ENCODE measurements around the gene ALKBH7. TPM values are rescaled to one million over a fixed set of nuclear protein-coding genes. Genes with fewer than 3 reads are reported as not detected.
"Not testable (repeated sequence)": the region's sequence is repeated elsewhere in the genome, so short reads cannot be mapped to it uniquely, and the experiment has no call there.

ALKBH7 gene
- total RNA-seq, 1 donor from 2014 or later = 79.1 TPM

- Mint-ChIP-seq H3K36me3 (ENCODE audit: insufficient read depth) (no peaks in the 10 kb centered on the region), H3K9me3 (ENCODE audit: low read depth) (no peaks in the 10 kb centered on the region), H3K27me3 (peaks cover 7% of the 10 kb centered on the region), H3K4me1 (ENCODE audit: low read depth) (no peaks in the 10 kb centered on the region), H3K4me3 (ENCODE audit: low read depth) (no peak overlapping the region), H3K27ac (no peak overlapping the region)
- no peak for TF ChIP-seq CTCF (IDR thresholded peaks at IDR 0.05; ENCODE audit: unreplicated experiment)
- DNase-seq (ENCODE audit: low spot score, unreplicated experiment) = no peak
These were observed 20.0 kb upstream of the ALKBH7 start for GRCh38 chr19:6352381-6353165.

DNA sequence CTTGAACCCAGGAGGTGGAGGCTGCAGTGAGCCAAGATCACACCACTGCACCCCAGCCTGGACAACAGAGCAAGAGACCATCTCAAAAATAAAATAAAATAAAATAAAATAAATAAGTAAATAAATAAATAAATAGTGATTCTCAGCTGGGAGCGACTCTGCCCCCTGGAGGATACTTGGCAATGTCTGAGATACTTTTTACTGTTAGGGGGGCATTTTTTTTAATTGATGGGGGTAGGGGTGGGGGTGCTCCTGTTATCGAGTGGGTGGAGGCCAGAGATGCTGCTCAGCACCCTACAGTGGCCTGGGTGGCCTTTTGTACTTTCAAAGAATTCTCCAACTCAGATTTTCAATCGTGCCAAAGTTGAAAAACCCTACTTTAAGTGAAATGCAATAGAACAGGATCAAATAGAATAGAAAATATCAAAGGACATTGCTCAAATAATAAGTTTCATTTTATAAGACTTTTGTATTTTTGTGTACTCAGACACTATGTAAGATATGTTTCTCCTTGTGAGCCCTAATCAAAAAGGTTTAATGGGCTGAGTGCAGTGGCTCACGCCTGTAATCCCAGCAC is 18.4 kb upstream of the ALKBH7 start:
- no peaks in the 10 kb centered on the region for H3K36me3 Mint-ChIP-seq (ENCODE audit: insufficient read depth)
- H3K9me3 Mint-ChIP-seq (ENCODE audit: low read depth) = no peaks in the 10 kb centered on the region
- H3K4me3 Mint-ChIP-seq (ENCODE audit: low read depth) = no peak overlapping the region
- no peak overlapping the region for H3K27ac Mint-ChIP-seq
- DNase-seq (ENCODE audit: low spot score, unreplicated experiment) = no peak
- TF ChIP-seq CTCF (IDR thresholded peaks at IDR 0.05; ENCODE audit: unreplicated experiment) = peak; percentile 35
- H3K4me1 Mint-ChIP-seq (ENCODE audit: low read depth) = no peaks in the 10 kb centered on the region
- H3K27me3 Mint-ChIP-seq = no peaks in the 10 kb centered on the region

- DNase-seq (ENCODE audit: low spot score, unreplicated experiment); H3K4me1 Mint-ChIP-seq (ENCODE audit: low read depth); H3K27ac Mint-ChIP-seq; H3K9me3 Mint-ChIP-seq (ENCODE audit: low read depth); H3K4me3 Mint-ChIP-seq (ENCODE audit: low read depth); H3K36me3 Mint-ChIP-seq (ENCODE audit: insufficient read depth); H3K27me3 Mint-ChIP-seq: not testable (repeated sequence)
These were observed 17.1 kb upstream of the ALKBH7 start for GRCh38 chr19:6355321-6356040.

GRCh38 chr19:6357174-6357573 is 15.4 kb upstream of the ALKBH7 start:
- H3K4me1 Mint-ChIP-seq (ENCODE audit: low read depth) = peaks cover under 1% of the 10 kb centered on the region
- no peak overlapping the region for H3K27ac Mint-ChIP-seq

GRCh38 chr19:6358003-6358402 is 14.6 kb upstream of the ALKBH7 start:
- Mint-ChIP-seq H3K27ac (peak overlapping the region; percentile 31), H3K4me1 (ENCODE audit: low read depth) (peaks cover 4% of the 10 kb centered on the region), H3K27me3 (no peaks in the 10 kb centered on the region), H3K4me3 (ENCODE audit: low read depth) (no peak overlapping the region), H3K36me3 (ENCODE audit: insufficient read depth) (no peaks in the 10 kb centered on the region), H3K9me3 (ENCODE audit: low read depth) (no peaks in the 10 kb centered on the region)
- no peak for TF ChIP-seq CTCF (IDR thresholded peaks at IDR 0.05; ENCODE audit: unreplicated experiment)
- DNase-seq (ENCODE audit: low spot score, unreplicated experiment) = no peak

More at GRCh38 chr19:6357174-6357573, 15.4 kb upstream of the ALKBH7 start:
- no peaks in the 10 kb centered on the region for H3K36me3 Mint-ChIP-seq (ENCODE audit: insufficient read depth)
- no peaks in the 10 kb centered on the region for H3K9me3 Mint-ChIP-seq (ENCODE audit: low read depth)
- no peak overlapping the region for H3K4me3 Mint-ChIP-seq (ENCODE audit: low read depth)
- no peak for DNase-seq (ENCODE audit: low spot score, unreplicated experiment)
- no peak for TF ChIP-seq CTCF (IDR thresholded peaks at IDR 0.05; ENCODE audit: unreplicated experiment)
- H3K27me3 Mint-ChIP-seq = no peaks in the 10 kb centered on the region

All from progenitor cell of endocrine pancreas (in vitro differentiated cells).